HG02973 (cell line): Measurements from ENCODE around the gene CEP68.
"Not testable (repeated sequence)": the region's sequence is repeated elsewhere in the genome, so short reads cannot be mapped to it uniquely, and the experiment has no call there.

Source experiments
- ATAC-seq: cut with Tn5 transposase; IDR thresholded peaks from one replicate; pipeline ENCODE4 v1.9.1; 2021; ENCODE audit warnings: moderate library complexity; ENCODE audit not compliant: unreplicated experiment

The CEP68 gene

GRCh38 chr2:65056215-65057053 is at the start of gene CEP68:
Gene CEP68, plus strand, starts transcription at chr2:65056416. Its CDS starts 13,029 bp downstream, at chr2:65069445.
- peak; percentile 82 for ATAC-seq

DNA sequence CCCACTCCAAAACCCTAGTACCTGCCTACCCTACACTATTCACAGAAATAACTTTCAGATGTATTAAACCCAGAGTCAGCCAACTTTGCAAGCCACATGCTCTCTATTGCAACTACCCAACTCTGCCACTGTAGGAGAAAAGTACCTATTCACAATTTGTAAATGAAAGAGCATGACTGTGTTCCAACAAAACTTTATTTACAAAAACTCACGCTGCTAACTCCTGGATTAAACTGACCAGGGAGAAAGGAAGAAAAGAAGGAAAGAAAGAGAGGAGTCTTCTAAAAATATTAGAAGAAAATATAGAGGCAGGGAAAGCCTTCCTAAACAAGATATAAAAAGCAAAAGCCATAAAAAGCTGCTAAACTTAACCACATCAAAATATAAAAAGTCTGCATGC is 42.4 kb upstream of the CEP68 start:
- ATAC-seq, result no peak

- ATAC-seq, result no peak
These were observed 40.5 kb upstream of the CEP68 start for GRCh38 chr2:65015731-65016130.

GRCh38 chr2:65016789-65017188 is 39.4 kb upstream of the CEP68 start:
- no peak for ATAC-seq

- ATAC-seq, result no peak
These were observed 38.9 kb upstream of the CEP68 start for GRCh38 chr2:65017335-65017734.

DNA sequence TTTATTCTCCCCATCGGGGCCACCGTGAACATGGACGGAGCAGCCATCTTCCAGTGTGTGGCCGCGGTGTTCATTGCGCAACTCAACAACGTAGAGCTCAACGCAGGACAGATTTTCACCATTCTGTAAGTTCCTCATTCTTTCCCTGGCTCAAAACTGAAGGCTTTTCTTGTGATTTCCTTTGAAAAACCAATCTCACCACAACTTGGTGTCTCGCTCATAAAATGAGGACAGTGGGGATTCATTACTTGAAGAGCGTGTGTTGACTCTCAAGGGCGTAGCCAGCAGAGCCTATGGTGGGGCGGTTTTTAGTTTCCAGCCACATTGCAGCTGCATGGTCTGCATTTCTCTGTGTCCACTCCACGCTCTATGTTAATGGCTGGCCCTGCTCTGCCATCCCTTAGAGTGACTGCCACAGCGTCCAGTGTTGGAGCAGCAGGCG is 38.1 kb upstream of the CEP68 start:
- ATAC-seq, result no peak

DNA sequence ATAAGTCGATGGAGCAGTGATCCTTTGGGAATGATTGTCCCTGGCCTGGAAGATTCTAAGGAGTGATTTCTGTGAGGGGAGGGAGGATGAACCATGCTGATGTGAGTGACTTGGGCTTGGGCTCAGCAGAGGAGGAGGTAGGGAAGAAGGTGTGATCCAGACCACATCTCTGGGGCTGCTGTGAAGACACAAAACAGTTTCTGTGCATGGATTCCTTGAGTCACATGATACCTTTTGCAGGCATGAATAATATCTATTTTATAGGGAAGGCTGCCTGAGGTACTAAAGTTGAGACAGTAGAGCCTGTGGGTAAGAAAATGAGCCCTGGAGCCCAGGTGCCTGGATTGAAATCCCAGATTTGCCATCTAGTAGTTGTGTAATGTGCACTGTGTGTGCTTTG is 37.2 kb upstream of the CEP68 start:
- no peak for ATAC-seq

GRCh38 chr2:65019675-65020195 is 36.5 kb upstream of the CEP68 start:
- no peak for ATAC-seq

- ATAC-seq, result not testable (repeated sequence)
These were observed 36.0 kb upstream of the CEP68 start for GRCh38 chr2:65020251-65020650.

- ATAC-seq, result no peak
These were observed 35.2 kb upstream of the CEP68 start for GRCh38 chr2:65020943-65021528.

DNA sequence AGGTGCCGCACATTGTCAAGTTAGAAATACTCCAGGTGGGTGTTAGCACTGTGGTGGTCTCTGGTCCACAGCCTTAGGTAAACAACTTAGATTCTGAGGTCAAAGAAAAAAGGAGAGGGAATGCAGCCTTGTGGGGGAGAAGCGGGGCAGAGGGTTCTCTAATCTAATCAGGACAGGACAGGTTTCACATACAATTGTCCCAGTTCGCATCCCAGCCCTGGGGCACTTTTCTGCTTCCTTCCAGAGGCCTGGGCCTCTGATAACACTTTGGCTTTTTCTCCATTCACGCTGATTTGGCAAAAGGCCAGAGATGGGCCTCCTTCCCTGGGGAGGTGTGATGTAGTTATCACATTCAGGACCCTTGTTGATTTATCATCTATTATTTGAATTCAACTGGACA is 34.5 kb upstream of the CEP68 start:
- ATAC-seq, result no peak

DNA sequence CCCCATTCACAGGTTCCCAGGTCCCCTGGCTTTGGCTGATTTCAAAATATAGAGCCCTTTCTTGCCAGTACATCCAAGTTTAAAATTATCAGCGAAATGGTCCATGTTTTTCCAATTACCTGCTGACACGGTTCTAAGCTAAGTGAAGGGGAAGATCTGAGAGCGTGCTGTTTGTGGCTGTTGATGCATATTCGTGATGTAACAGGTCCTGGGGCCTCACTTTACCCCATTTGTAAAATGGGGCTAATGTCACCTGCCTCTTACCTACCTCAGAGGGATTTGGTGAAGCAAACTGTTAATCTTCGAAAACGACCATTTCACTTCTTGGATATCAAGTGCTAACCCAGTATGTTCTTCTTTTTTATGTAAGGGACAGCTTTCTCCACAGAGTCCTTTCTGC is 34.0 kb upstream of the CEP68 start:
- ATAC-seq, result no peak

DNA sequence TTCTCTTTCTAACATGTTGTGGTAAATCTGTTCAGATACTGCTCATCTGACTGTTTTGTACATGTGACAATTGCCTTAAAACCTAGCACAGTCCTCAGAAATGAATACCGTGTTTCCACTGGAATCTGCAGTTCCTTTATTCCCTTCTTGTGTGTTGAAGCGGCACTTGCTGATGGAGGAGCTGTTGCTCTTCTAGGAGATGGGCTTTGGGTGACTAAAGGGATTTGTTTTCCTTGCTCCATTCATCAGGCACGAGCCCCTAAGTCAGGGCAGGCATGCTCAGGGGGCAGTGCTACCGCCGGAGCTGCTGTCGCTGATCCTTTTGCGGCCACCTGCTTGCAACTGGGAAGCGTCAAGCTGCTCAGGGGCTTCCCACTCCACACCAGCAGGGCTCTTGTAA is 32.5 kb upstream of the CEP68 start:
- no peak for ATAC-seq

GRCh38 chr2:65024149-65024829 is 31.9 kb upstream of the CEP68 start:
- ATAC-seq, result no peak

DNA sequence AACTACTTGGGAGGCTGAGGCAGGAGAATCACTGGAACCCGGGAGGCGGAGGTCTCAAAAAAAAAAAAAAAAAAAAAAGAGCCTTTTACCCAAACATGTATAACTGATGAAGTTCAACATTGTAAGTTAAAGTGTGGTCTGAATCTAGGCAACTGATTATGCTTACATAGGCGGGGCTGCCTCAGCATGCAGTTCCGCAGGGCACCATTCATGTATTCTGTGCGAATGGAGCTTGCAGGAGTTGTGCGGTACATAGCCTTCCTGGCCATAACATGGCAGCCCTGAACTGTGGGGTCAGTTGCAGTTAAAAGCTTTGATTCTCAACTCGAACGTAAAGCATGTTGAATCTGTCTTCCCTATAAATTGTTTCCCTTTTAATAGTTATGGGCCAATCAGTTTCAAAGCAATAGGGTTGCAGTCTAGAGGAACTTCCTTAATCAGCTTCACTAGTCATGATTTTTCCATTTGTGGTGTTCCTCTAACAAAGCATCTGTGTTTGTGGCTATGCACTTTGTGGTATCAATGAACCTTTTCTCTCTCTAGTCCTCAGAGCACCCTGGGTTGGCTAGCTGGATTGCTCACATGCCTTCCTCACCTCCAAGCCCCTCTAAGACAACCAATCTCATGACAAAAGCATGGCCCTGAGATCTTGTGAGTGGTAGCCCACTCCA is 30.6 kb upstream of the CEP68 start:
- ATAC-seq, result no peak

DNA sequence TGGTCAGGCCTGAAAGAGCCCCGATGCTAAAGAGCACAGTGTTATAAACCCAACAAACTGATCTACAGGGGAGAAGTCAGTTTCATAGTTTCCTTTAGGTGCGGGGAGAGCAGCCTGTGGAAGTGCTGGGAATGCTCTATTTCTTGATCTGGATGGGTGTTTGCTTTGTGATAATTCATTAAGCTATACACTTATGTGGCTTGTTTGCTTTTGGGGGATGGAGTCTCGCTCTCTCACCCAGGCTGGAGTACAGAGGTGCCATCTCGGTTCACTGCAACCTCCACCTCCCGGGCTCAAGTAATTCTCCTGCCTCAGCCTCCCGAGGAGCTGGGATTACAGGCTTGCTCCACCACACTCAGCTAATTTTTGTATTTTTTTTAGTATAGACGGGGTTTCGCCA is 30.1 kb upstream of the CEP68 start:
- no peak for ATAC-seq

GRCh38 chr2:65026704-65027464 is 29.3 kb upstream of the CEP68 start:
- ATAC-seq, result no peak

DNA sequence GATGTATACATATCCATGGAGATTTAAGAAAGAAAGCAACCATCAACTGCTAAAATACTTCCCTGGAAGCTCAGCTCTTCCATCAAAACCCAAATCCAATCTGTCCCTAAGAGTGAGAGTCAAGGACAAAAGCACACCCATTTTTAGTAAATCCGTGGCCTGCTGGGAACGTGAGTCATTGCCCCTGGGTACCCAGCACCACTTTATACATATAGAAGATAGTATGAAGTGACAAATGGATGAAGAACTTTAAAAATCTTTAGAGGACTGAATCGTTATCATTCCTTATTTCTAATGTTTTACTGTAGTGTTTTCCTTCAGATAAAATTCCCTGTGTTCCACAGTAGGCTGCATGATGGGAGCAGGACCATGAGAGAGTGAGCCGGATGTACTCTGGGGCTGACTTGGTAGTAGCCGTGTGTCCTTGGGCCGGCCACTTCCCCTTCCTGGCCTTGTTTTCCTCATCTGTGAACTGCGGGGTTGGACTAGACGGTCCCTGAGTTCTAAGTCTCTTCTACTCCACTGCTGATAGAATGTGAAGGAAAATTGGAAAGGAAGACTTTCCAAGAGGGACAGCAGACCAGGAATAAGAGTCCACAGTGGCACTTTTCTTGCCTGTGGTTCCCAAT is 28.5 kb upstream of the CEP68 start:
- no peak for ATAC-seq

DNA sequence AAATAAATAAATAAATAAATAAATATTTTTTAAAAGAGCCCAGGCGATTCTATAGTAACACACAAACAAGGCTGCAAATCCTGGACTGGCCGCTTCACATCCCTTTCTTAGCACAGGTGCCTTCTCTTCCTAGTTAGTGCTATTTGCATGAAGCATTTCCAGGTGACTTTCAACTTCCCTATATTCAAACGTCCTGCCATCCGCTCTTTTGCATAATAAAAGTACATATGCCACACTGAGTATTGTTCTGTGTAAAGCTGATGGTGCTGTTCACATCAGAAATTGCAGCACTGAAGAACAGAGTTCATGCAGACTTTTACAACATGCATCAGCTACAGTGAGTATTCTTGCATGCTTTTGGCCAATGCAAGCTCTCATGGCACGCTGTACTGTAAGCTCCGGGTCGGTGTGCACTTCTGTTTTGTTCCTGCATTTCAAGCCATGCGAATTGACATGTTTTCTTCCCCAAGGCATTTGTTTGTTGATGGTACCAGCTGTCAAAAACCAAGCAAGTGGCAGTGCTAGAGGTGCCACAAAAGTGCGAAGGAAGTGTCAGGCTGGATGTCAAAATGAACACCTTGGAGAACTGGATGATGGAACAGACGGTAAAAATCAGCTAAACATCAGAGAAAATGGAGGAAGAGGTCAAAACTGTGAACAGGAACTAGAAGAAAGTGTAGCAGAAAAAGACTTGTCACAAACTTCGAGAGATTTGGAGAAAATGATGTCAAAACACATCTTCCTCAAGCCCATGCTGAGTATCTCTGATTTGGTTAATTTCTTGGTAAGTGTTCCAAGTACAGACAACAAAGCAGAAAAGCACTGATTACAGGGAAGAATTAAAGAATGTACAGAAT is 25.5 kb upstream of the CEP68 start:
- no peak for ATAC-seq
